ENCODE results near the gene EIF2AK2.
A peak's percentile ranks its signal among the peaks of the same experiment; 100 is the strongest.

Gene EIF2AK2

GRCh38 chr2:37168217-37168981 lies 11.6 kb upstream of the EIF2AK2 start:
- peak; percentile 53 for DNase-seq

GRCh38 chr2:37167636-37168180 lies 10.9 kb upstream of the EIF2AK2 start:
- DNase-seq: no peak

GRCh38 chr2:37164757-37165156 lies 8.0 kb upstream of the EIF2AK2 start:
- DNase-seq: no peak

- DNase-seq: peak; percentile 41
These were observed 516 bp downstream of the EIF2AK2 start for GRCh38 chr2:37156071-37156856.

- no peak for DNase-seq
These were observed 2.0 kb downstream of the EIF2AK2 start for GRCh38 chr2:37154785-37155184.

GRCh38 chr2:37153224-37153623 lies 3.6 kb downstream of the EIF2AK2 start:
- no peak for DNase-seq

GRCh38 chr2:37149626-37150322 lies 7.0 kb downstream of the EIF2AK2 start:
- no peak for DNase-seq

- DNase-seq: no peak
These were observed 8.5 kb downstream of the EIF2AK2 start for GRCh38 chr2:37148325-37148724.

GRCh38 chr2:37146062-37146461 lies 10.7 kb downstream of the EIF2AK2 start:
- DNase-seq: no peak

- no peak for DNase-seq
These were observed 12.8 kb downstream of the EIF2AK2 start for GRCh38 chr2:37143974-37144373.

- no peak for DNase-seq
These were observed 14.2 kb downstream of the EIF2AK2 start for GRCh38 chr2:37142546-37142945.

- DNase-seq: no peak
These were observed 23.9 kb downstream of the EIF2AK2 start for GRCh38 chr2:37132914-37133313.

GRCh38 chr2:37125416-37125815 lies 31.4 kb downstream of the EIF2AK2 start:
- no peak for DNase-seq

- no peak for DNase-seq
These were observed 37.6 kb downstream of the EIF2AK2 start for GRCh38 chr2:37119157-37119556.

- no peak for DNase-seq
These were observed 39.2 kb downstream of the EIF2AK2 start for GRCh38 chr2:37117566-37117965.

- no peak for DNase-seq
These were observed 44.8 kb downstream of the EIF2AK2 start for GRCh38 chr2:37111958-37112357.

- DNase-seq: no peak
These were observed 46.2 kb downstream of the EIF2AK2 start for GRCh38 chr2:37110306-37111212.

GRCh38 chr2:37109523-37109922 lies 47.3 kb downstream of the EIF2AK2 start:
- no peak for DNase-seq

- DNase-seq: no peak
These were observed 51.6 kb downstream of the EIF2AK2 start for GRCh38 chr2:37105150-37105549.

GRCh38 chr2:37104178-37104577 lies 52.6 kb downstream of the EIF2AK2 start:
- no peak for DNase-seq

GRCh38 chr2:37102588-37102987 lies 54.2 kb downstream of the EIF2AK2 start:
- no peak for DNase-seq

- no peak for DNase-seq
These were observed 56.7 kb downstream of the EIF2AK2 start for GRCh38 chr2:37100054-37100453.

All from NCI-H1694 treated with DMSO at 0.1 percent for 48 hours (cell line).